ENCODE measurements around the gene DTWD1.

- TF ChIP-seq CTCF (IDR thresholded peaks at IDR 0.05) (no peak), POLR2A (IDR thresholded peaks at IDR 0.05) (no peak)
Measured at GRCh38 chr15:49664716-49665115, 43.9 kb downstream of the DTWD1 start.

Measured in thyroid gland (tissue), 4 donors.